ENCODE results near the gene SKIC8.

DNA sequence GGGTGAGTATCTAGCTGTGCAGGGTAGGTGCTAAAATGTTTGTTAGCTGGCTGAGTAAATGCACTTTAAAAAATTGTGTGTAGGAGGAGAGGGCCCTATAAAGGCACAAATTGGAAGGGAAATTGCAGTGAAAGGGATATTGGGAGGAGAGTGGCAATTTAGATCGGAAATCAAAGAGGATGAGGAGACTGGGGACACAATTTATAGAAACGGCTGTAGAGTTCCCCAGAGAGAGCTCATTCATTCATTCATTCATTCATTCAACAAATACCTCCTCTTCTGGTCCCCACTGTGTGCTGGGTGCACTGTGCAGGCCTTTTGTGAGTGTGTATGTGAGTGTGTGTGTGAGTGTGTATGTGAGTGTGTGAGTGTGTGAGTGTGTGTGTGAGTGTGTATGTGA is 32.6 kb downstream of the SKIC8 start:
- no peak for TF ChIP-seq POLR2A (IDR thresholded peaks at IDR 0.05)
- TF ChIP-seq, protein P1, sequence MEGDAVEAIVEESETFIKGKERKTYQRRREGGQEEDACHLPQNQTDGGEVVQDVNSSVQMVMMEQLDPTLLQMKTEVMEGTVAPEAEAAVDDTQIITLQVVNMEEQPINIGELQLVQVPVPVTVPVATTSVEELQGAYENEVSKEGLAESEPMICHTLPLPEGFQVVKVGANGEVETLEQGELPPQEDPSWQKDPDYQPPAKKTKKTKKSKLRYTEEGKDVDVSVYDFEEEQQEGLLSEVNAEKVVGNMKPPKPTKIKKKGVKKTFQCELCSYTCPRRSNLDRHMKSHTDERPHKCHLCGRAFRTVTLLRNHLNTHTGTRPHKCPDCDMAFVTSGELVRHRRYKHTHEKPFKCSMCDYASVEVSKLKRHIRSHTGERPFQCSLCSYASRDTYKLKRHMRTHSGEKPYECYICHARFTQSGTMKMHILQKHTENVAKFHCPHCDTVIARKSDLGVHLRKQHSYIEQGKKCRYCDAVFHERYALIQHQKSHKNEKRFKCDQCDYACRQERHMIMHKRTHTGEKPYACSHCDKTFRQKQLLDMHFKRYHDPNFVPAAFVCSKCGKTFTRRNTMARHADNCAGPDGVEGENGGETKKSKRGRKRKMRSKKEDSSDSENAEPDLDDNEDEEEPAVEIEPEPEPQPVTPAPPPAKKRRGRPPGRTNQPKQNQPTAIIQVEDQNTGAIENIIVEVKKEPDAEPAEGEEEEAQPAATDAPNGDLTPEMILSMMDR (IDR thresholded peaks at IDR 0.05), result no peak

All from adrenal gland (tissue), 5 donors.